Left lobe of liver (tissue), 2 donors: ENCODE data around the gene OSBPL9. TPM values are rescaled to one million over a fixed set of nuclear protein-coding genes. Genes with fewer than 3 reads are reported as not detected.
"Not testable (repeated sequence)": the region's sequence is repeated elsewhere in the genome, so short reads cannot be mapped to it uniquely, and the experiment has no call there.

Source experiments
- ATAC-seq: fragments of 200-7000 bp; cut with Tn5 transposase; one replicate; pipeline ENCODE4 v1.9.1; 2020; ENCODE audit warnings: mild to moderate bottlenecking, moderate library complexity
- DNase-seq: peaks from one replicate; pipeline ENCODE4 v3.0.0-alpha.2; 2020; ENCODE audit warnings: low spot score
- total RNA-seq: library from RNA; stranded (reverse); gene quantifications from one replicate; pipeline ENCODE4 v1.2.1, GENCODE V29; 2021
- donor health status: DM: no; HTN: no; CAD: no; lungs with moderate emphysema.
- donor health status: DM: no; HTN: yes; CAD: no.

The OSBPL9 gene
- total RNA-seq, 1 donor from 2014 or later, result 61.1 TPM

GRCh38 chr1:51605961-51606723 lies 10.8 kb upstream of the OSBPL9 start:
- peak; percentile 56 for ATAC-seq
- no peak for DNase-seq

- ATAC-seq, result no peak
- DNase-seq, result no peak
These were observed 9.2 kb upstream of the OSBPL9 start for GRCh38 chr1:51607681-51608095.

DNA sequence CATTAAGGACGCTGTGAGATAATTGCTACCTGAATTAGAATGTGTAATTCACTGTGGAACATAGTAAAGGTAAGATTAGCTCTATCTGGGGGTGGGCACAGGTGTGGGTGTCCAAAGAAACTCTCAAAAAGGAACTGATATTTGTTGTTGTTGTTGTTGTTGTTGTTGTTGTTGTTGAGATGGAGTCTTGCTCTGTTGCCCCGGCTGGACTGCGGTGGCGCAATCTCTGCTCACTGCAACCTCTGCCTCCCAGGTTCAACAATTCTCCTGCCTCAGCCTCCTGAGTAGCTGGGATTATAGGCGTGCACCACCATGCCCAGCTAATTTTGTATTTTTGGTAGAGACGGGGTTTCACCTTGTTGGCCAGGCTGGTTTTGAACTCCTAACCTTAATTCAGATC lies 6.8 kb upstream of the OSBPL9 start:
- ATAC-seq, DNase-seq: not testable (repeated sequence)

DNA sequence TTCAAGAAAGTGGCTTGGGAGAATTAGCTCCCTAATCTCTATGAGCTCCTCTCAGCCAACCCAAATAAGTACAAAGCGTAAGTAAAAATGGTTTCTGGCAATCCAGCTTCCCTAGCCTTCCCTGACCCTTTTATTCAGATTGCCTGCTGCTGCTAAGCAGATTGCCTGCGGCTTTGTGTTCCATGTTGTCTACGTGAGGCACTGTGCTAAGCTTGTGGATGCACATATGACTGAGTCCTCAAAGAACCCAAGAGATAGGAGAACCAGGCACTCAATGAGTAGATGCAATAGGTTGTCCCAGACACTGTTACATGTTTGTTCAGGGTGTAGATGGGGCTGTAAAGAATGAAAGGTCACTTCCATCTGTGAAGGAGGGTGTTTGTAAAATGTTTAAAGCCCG lies 6.3 kb upstream of the OSBPL9 start:
- DNase-seq (no peak), ATAC-seq (no peak)

DNA sequence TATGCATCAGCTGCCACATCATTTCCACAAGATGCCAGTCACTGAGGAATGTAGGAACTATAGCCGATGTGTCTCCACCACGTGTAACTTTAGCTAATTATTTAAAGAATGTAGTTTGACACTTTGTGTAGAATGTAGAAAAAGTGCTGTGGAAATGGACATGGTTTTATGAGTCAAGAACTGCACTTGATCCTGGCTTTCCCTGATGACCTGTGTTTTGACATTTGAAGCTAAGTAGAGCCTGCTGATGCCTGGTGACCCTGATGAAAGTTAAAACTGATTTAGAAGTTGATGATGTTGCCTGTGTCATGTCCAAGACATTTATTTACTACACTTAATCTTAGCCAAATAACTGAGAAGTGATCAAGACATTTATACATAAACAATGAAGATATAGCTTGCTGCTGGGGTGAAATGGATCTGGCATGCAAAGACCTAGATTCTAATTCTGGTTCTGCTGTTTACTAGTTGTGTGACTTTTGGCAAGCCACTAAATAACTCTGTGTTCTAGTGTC lies 4.4 kb upstream of the OSBPL9 start:
- DNase-seq (no peak), ATAC-seq (no peak)

DNA sequence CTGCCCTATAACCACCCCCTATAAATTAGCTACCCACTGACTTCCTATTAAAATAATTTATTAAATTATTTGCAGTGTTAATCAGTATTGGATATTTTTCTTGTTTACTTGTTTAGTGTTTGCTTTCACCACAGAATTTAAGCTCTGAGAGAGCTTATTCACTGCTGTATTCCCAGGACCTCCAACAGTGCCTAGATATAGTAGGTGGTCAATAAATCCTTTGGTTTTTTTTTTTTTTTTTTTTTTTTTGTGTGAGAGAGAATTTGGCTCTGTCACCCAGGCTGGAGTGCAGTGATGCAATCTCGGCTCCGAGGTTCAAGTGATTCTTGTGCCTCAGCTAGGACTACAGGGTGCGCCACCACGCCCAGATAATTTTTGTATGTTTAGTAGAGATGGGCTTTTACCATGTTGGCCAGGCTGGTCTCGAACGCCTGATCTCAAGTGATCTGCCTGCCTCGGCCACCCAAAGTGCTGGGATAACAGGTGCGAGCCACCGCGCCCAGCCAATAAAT lies 1.1 kb upstream of the OSBPL9 start:
- no peak for DNase-seq
- ATAC-seq, result no peak

GRCh38 chr1:51616490-51616889 lies 402 bp upstream of the OSBPL9 start:
- DNase-seq (no peak), ATAC-seq (no peak)

GRCh38 chr1:51618715-51619114 lies 1.8 kb downstream of the OSBPL9 start:
- DNase-seq, result no peak
- ATAC-seq, result no peak

GRCh38 chr1:51620470-51620869 lies 3.6 kb downstream of the OSBPL9 start:
- ATAC-seq, result peak; percentile 61

GRCh38 chr1:51621161-51621560 lies 4.3 kb downstream of the OSBPL9 start:
- no peak for ATAC-seq

More at GRCh38 chr1:51620470-51620869, 3.6 kb downstream of the OSBPL9 start:
- DNase-seq, result no peak

DNA sequence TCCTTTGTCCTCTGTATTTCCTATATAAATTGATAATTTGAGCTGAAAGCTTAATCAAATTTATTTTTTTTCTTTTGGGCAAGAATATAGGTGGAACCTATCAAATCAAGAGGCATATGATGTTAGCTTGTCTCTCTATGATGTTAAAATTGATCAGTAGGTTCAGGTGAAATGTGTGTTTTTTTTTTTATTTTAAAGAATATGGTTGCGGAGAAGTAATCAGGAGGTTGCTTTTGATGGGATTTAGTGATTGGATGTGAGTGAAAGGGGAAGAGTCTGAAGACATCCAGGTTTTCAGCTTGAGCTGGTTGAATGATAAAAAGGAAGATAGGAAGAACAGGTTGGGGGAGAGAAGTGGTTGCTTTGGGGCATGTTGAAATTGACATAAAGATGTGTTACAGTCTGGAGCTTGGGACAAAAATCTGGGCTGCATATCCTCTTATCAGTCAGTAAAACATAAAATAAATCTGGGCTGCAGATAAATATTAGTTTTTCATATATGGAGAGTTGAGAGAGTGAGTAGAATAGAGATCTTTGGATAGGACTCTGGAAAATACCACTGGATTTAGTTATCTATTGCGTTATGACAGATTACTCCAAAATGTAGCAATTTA lies 5.1 kb downstream of the OSBPL9 start:
- DNase-seq (no peak), ATAC-seq (no peak)

More at GRCh38 chr1:51621161-51621560, 4.3 kb downstream of the OSBPL9 start:
- no peak for DNase-seq

DNA sequence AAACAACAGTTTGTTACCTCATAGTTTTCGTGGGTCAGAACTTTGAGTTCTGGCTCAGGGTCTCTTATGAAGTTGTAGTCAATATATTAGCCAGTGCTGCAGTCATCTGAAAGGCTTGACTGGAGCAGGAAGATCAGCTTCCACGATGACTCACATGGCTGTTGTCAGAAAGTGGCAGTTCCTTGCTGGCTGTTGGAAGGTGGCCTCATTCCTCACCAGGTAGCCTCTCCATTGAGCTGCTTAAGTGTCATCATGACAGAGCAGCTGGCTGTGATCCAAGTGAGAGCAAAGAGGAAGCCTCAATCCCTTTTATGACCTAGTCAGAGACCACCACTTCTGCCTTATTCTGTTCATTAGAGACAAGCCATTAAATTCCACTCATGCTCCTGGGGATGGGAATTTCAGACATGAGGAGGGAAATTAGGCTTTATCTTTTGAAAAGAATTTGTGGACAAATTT lies 5.6 kb downstream of the OSBPL9 start:
- DNase-seq (peak; percentile 64), ATAC-seq (peak; percentile 69)

- DNase-seq (no peak), ATAC-seq (no peak)
These were observed 6.1 kb downstream of the OSBPL9 start for GRCh38 chr1:51623025-51623424.

- ATAC-seq (no peak), DNase-seq (no peak)
These were observed 6.6 kb downstream of the OSBPL9 start for GRCh38 chr1:51623450-51623849.

GRCh38 chr1:51624855-51625254 lies 8.0 kb downstream of the OSBPL9 start:
- no peak for ATAC-seq
- no peak for DNase-seq

GRCh38 chr1:51627672-51628071 lies 10.8 kb downstream of the OSBPL9 start:
- DNase-seq (no peak), ATAC-seq (peak; percentile 85)

DNA sequence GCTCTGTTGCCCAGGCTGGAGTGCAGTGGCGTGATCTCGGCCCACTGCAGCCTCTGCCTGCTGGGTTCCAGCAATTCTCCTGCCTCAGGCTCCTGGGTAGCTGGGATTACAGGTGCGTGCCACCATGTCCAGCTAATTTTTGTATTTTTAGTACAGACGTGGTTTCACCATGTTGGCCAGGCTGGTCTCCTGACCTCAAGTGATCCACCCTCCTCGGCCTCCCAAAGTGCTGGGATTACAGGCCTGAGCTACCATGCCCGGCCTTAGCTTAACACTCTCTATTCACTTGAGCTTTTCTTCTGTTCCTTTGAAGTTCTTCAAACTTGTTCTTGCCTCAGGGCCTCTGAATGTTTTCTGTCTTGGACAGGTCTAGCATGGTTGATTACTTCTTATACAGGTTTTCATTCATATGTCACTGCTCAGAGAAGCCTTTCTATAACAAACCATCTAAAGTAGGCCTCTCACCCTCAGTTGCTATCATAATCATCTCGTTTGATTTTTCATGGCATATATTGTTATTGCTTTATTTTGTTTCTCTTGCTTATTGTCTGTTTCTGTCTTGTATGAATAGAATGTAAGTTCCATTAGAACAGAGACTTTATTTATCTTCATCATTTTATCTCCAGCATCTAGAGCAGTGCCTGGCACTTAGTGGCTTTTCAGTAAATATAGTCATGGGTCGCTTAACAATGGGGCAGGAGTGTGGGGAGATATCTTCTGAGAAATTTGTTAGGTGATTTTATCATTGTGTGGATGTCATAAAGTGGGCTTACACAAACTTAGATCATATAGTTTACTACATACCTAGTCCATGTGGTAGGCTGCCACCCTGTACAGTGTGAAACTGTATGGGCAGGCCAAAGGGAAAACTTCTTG lies 12.1 kb downstream of the OSBPL9 start:
- ATAC-seq, result no peak
- DNase-seq, result no peak

GRCh38 chr1:51629918-51630317 lies 13.0 kb downstream of the OSBPL9 start:
- DNase-seq, result no peak
- ATAC-seq, result no peak

GRCh38 chr1:51630393-51630792 lies 13.5 kb downstream of the OSBPL9 start:
- no peak for ATAC-seq
- no peak for DNase-seq

GRCh38 chr1:51630922-51631321 lies 14.0 kb downstream of the OSBPL9 start:
- DNase-seq, result no peak
- no peak for ATAC-seq

- DNase-seq (no peak), ATAC-seq (no peak)
These were observed 14.9 kb downstream of the OSBPL9 start for GRCh38 chr1:51631747-51632146.
